Endodermal cell (in vitro differentiated cells): Measurements from ENCODE around the gene UGT1A7. TPM values are rescaled to one million over a fixed set of nuclear protein-coding genes. Genes with fewer than 3 reads are reported as not detected.

Experiments
- DNase-seq: peaks from one replicate; pipeline ENCODE4 v3.0.0-alpha.2; 2017
- H3K27ac ChIP-seq: 2 replicates; pipeline ENCODE4 v1.5.1; 2013; ENCODE audit warnings: mild to moderate bottlenecking, low read depth, low read length, moderate library complexity
- H3K27me3 ChIP-seq: 2 replicates; pipeline ENCODE4 v1.6.1; 2013; ENCODE audit warnings: mild to moderate bottlenecking, low read length, moderate library complexity; ENCODE audit not compliant: insufficient read depth, control insufficient read depth, poor library complexity, severe bottlenecking
- H3K36me3 ChIP-seq: 2 replicates; pipeline ENCODE4 v1.7.0; 2013; ENCODE audit warnings: mild to moderate bottlenecking, low read length, moderate library complexity; ENCODE audit not compliant: control insufficient read depth, insufficient read depth
- H3K4me1 ChIP-seq: one replicate; pipeline ENCODE4 v1.7.0; 2013; ENCODE audit warnings: low read length; ENCODE audit not compliant: control insufficient read depth, insufficient read depth
- H3K4me3 ChIP-seq: 2 replicates; pipeline ENCODE4 v1.5.1; 2013; ENCODE audit warnings: mild to moderate bottlenecking, low read length, moderate library complexity
- H3K9ac ChIP-seq: 2 replicates; pipeline ENCODE4 v1.6.1; 2013; ENCODE audit warnings: mild to moderate bottlenecking, low read length, moderate library complexity; ENCODE audit not compliant: poor library complexity, severe bottlenecking; ENCODE audit errors: extremely low read depth
- H3K9me3 ChIP-seq: 2 replicates; pipeline ENCODE4 v1.6.1; 2013; ENCODE audit warnings: mild to moderate bottlenecking, low read length, moderate library complexity; ENCODE audit not compliant: control insufficient read depth
- H3K27ac Mint-ChIP-seq: 2 replicates; pipeline ENCODE4 v1.8.0; 2020; ENCODE audit warnings: mixed read lengths
- H3K27me3 Mint-ChIP-seq: 2 replicates; pipeline ENCODE4 v1.8.0; 2021; ENCODE audit warnings: mild to moderate bottlenecking, mixed read lengths; ENCODE audit not compliant: insufficient read depth
- H3K36me3 Mint-ChIP-seq: 2 replicates; pipeline ENCODE4 v1.8.0; 2020; ENCODE audit warnings: low read depth, mixed read lengths
- H3K4me1 Mint-ChIP-seq: 2 replicates; pipeline ENCODE4 v1.8.0; 2020; ENCODE audit warnings: mixed read lengths
- H3K4me3 Mint-ChIP-seq: 2 replicates; pipeline ENCODE4 v1.8.0; 2020; ENCODE audit warnings: mild to moderate bottlenecking, moderate library complexity, mixed read lengths
- H3K9me3 Mint-ChIP-seq: 2 replicates; pipeline ENCODE4 v1.8.0; 2020; ENCODE audit warnings: mild to moderate bottlenecking, mixed read lengths
- CTCF ChIP-seq: fragments of 200-600 bp; sonication (generic); conservative IDR thresholded peaks from 2 replicates; pipeline ENCODE4 v1.5.0; 2021; ENCODE audit warnings: antibody characterized with exemption, mild to moderate bottlenecking
- WGBS, 2 experiments: methylation state at CpG; one replicate each; pipeline versions ENCODE4 v1.1.5 to v1.1.7; 2013; ENCODE audit warnings: missing lambda C conversion rate in 2 of 2, mixed read lengths in 1 of 2; ENCODE audit not compliant: insufficient coverage in 1 of 2, insufficient read length in 1 of 2; 5-methylcytosine and 5-hydroxymethylcytosine counted together
- total RNA-seq, 2 donors: library from RNA; stranded (reverse); fragmentation: NEBNext Ultra II Directional in 1 of 2; extraction: Animal tissue kit (Norgen Biotek cat#: 25700) in 1 of 2; gene quantifications; 2 replicates in 1 of 2; 3 replicates in 1 of 2; pipeline ENCODE4 v1.2.1, GENCODE V29; 2021

The UGT1A7 gene
- total RNA-seq, 2 donors from 2014 or later: not detected

GRCh38 chr2:233712611-233713261 is 31.0 kb downstream of the UGT1A7 start, which contains the start of gene UGT1A5:
TSS of gene UGT1A5 (plus strand) at chr2:233712907. CDS start at chr2:233712992, 85 bp downstream.
- Histone ChIP-seq H3K27ac (no peak within 1 kb of the TSS), H3K36me3 (no peaks in the 10 kb centered on the region), H3K9ac (no peak within 1 kb of the TSS), H3K9me3 (no peaks in the 10 kb centered on the region), H3K4me1 (no peaks in the 10 kb centered on the region), H3K4me3 (no peak within 1 kb of the TSS), H3K27me3 (no peaks in the 10 kb centered on the region)
- no peak for DNase-seq
- H3K27ac Mint-ChIP-seq: no peak within 1 kb of the TSS
- no peaks in the 10 kb centered on the region for H3K36me3 Mint-ChIP-seq
- no peak for TF ChIP-seq CTCF
- no peaks in the 10 kb centered on the region for H3K9me3 Mint-ChIP-seq
- WGBS, 2 experiments: 92% methylated on average over 11 to 14 of the region's 14 CpGs
- no peak within 1 kb of the TSS for H3K4me3 Mint-ChIP-seq
- peaks cover 5% of the 10 kb centered on the region for H3K4me1 Mint-ChIP-seq
- H3K27me3 Mint-ChIP-seq: peaks cover 13% of the 10 kb centered on the region

GRCh38 chr2:233713262-233713615 is 31.5 kb downstream of the UGT1A7 start:
- H3K4me1 ChIP-seq: no peaks in the 10 kb centered on the region
- no peaks in the 10 kb centered on the region for H3K36me3 ChIP-seq
- no peak for TF ChIP-seq CTCF
- no peaks in the 10 kb centered on the region for H3K9me3 ChIP-seq
- Mint-ChIP-seq H3K36me3 (no peaks in the 10 kb centered on the region), H3K4me3 (no peak overlapping the region), H3K9me3 (no peaks in the 10 kb centered on the region), H3K27me3 (peaks cover 17% of the 10 kb centered on the region), H3K4me1 (peaks cover 5% of the 10 kb centered on the region), H3K27ac (no peak overlapping the region)
- no peaks in the 10 kb centered on the region for H3K27me3 ChIP-seq
- 89 to 100% methylated on average over 6 to 7 of the region's 7 CpGs for WGBS, 2 experiments
- H3K9ac ChIP-seq: no peak overlapping the region
- no peak for DNase-seq
- no peak overlapping the region for H3K4me3 ChIP-seq
- no peak overlapping the region for H3K27ac ChIP-seq

GRCh38 chr2:233714121-233714520 is 32.4 kb downstream of the UGT1A7 start:
- 91 to 100% methylated on average over 2 of the region's 2 CpGs for WGBS, 2 experiments
- H3K9me3 Mint-ChIP-seq: no peaks in the 10 kb centered on the region

More at GRCh38 chr2:233714121-233714520, 32.4 kb downstream of the UGT1A7 start:
- no peak overlapping the region for H3K27ac ChIP-seq
- no peaks in the 10 kb centered on the region for H3K9me3 ChIP-seq
- H3K4me1 Mint-ChIP-seq: peaks cover 5% of the 10 kb centered on the region
- TF ChIP-seq CTCF: no peak
- H3K27me3 Mint-ChIP-seq: peaks cover 17% of the 10 kb centered on the region
- no peak overlapping the region for H3K9ac ChIP-seq
- no peak overlapping the region for H3K4me3 Mint-ChIP-seq
- no peaks in the 10 kb centered on the region for H3K4me1 ChIP-seq
- H3K27ac Mint-ChIP-seq: no peak overlapping the region
- no peak for DNase-seq
- H3K36me3 ChIP-seq: no peaks in the 10 kb centered on the region
- H3K4me3 ChIP-seq: no peak overlapping the region
- no peaks in the 10 kb centered on the region for H3K27me3 ChIP-seq
- no peaks in the 10 kb centered on the region for H3K36me3 Mint-ChIP-seq
